ENCODE data around the gene CCHCR1.
"Not testable (repeated sequence)": the region's sequence is repeated elsewhere in the genome, so short reads cannot be mapped to it uniquely, and the experiment has no call there.

CCHCR1 gene

GRCh38 chr6:31172973-31173384 lies 15.4 kb upstream of the CCHCR1 start:
- no peak for DNase-seq (ENCODE audit: low spot score)
- TF ChIP-seq, protein P1, sequence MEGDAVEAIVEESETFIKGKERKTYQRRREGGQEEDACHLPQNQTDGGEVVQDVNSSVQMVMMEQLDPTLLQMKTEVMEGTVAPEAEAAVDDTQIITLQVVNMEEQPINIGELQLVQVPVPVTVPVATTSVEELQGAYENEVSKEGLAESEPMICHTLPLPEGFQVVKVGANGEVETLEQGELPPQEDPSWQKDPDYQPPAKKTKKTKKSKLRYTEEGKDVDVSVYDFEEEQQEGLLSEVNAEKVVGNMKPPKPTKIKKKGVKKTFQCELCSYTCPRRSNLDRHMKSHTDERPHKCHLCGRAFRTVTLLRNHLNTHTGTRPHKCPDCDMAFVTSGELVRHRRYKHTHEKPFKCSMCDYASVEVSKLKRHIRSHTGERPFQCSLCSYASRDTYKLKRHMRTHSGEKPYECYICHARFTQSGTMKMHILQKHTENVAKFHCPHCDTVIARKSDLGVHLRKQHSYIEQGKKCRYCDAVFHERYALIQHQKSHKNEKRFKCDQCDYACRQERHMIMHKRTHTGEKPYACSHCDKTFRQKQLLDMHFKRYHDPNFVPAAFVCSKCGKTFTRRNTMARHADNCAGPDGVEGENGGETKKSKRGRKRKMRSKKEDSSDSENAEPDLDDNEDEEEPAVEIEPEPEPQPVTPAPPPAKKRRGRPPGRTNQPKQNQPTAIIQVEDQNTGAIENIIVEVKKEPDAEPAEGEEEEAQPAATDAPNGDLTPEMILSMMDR (IDR thresholded peaks at IDR 0.05; ENCODE audit: extremely low read depth, missing control alignments) = no peak

DNA sequence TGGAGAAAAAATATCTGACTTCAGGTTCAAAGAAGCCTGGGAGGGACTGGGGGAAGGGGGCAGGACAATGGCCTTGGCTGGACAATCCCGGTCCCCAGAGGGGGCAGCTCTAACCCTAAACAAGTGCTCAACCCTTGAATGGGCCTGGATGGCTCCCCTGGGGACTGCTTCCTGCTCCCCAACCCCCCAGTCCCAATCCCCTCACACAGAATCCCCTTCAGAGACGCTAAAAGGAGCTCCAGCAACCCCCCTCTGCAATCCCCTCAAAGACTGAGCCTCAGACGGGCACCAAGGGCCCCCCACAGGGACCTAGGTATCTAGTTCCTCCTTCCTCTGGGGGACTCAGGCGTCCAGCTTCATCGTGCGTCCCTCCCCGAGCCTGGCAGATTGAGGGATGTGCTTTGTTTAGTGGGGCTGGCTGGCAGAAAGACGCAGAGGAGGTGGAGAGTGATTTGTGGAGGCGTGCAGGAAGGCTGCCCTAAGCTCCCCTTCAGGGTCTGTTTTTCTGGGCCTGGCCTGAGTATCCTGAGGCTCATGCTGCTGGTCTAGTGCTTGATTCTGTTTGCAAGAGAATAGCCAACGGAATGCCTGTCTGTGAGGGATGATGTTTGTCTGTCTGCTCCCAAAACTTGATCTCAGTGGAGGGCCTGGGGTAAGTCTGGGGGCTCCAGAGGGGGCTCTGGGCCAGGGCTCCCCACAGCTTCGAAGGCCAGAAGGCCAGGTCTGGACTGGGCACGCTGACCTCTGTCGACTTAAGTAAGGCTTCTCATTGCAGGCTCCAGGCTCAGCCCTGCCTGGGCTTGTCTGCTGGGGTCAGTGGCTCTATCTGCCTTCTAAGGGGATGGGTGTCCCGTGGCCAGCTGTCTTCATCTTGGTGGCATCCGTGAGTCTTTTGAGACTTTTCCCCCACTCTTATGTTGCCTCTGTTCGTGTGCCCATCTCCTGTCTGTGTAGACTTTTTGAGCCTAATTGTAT lies 14.6 kb upstream of the CCHCR1 start:
- no peak for DNase-seq (ENCODE audit: low spot score)
- TF ChIP-seq, protein P1 (IDR thresholded peaks at IDR 0.05; ENCODE audit: extremely low read depth, missing control alignments) = no peak

GRCh38 chr6:31170987-31171671 lies 13.5 kb upstream of the CCHCR1 start:
- no peak for DNase-seq (ENCODE audit: low spot score)
- TF ChIP-seq, protein P1 (IDR thresholded peaks at IDR 0.05; ENCODE audit: extremely low read depth, missing control alignments) = no peak

DNA sequence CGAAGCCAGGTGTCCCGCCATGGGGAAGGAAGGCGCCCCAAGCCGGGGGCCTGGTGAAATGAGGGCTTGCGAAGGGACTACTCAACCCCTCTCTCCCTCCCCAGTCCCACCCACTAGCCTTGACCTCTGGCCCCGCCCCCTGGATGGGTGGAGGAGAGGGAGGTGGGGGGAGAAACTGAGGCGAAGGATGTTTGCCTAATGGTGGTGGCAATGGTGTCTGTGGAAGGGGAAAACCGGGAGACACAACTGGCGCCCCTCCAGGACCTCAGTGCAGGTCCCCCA lies 12.9 kb upstream of the CCHCR1 start, which contains the start of gene POU5F1:
Gene POU5F1, minus strand, starts transcription at position 83 of the 282 bp plus-strand sequence. Its CDS starts 62 bp downstream, at position 21.
- DNase-seq (ENCODE audit: low spot score) = no peak
- TF ChIP-seq, protein P1 (IDR thresholded peaks at IDR 0.05; ENCODE audit: extremely low read depth, missing control alignments) = no peak

- not testable (repeated sequence) for DNase-seq (ENCODE audit: low spot score)
Measured at GRCh38 chr6:31169858-31170599, 12.4 kb upstream of the CCHCR1 start.

GRCh38 chr6:31169123-31169857 lies 11.7 kb upstream of the CCHCR1 start:
- TF ChIP-seq, protein P1 (IDR thresholded peaks at IDR 0.05; ENCODE audit: extremely low read depth, missing control alignments) = no peak
- DNase-seq (ENCODE audit: low spot score) = no peak

DNA sequence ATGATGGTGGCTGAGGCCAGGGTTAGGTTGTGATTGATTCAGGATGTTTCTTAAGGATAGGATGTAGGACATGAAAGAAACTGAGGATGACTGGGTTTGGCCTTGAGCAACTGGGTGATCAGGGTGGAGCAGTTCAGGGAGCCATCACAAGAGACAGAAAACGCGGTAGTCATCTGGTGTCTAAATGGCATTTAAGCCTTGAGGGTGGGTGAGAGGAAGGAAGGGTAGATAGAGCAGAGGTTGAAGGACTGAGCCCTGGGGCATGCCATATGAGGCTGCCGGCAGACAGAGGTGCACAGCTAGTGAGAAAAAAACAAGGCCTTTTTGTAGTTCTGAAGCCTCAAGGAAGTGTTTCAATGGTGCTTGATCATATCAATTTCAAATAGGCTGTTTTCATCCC lies 11.0 kb upstream of the CCHCR1 start:
- TF ChIP-seq, protein P1 (IDR thresholded peaks at IDR 0.05; ENCODE audit: extremely low read depth, missing control alignments) = no peak
- no peak for DNase-seq (ENCODE audit: low spot score)
